A673 (cell line): ENCODE measurements around the gene TMEM185B. TPM values are rescaled to one million over a fixed set of nuclear protein-coding genes. Genes with fewer than 3 reads are reported as not detected.

Experiments
- BruUV-seq: library from RNA; stranded (reverse); fragments of 400-500 nt; replicated peaks from 2 replicates; lab custom pipeline; 2021; lab: Mats Ljungman, UMichigan
- CTCF ChIA-PET: fragments of 300-600 bp; sonication (Branson Sonifier 250); formaldehyde crosslinking; loops from one replicate; lab custom pipeline; 2022; ENCODE audit warnings: antibody characterized with exemption; lab: Charles Lee
- POLR2A ChIA-PET: fragments of 300-600 bp; sonication (Branson Sonifier 250); formaldehyde crosslinking; loops from one replicate; lab custom pipeline; 2022; ENCODE audit warnings: antibody characterized with exemption; ENCODE audit not compliant: low non-redundant PET; lab: Charles Lee
- DNase-seq: peaks from one replicate; pipeline ENCODE4 v3.0.0-alpha.2; 2015; ENCODE audit warnings: low spot score
- H3K27ac ChIP-seq: fragments of 200-600 bp; sonication (generic); 2 replicates; pipeline ENCODE4 v1.5.1; 2016; ENCODE audit warnings: mixed run types, low read depth, mild to moderate bottlenecking, mixed read lengths, antibody characterized with exemption, low read length; ENCODE audit not compliant: poor library complexity, severe bottlenecking
- H3K27me3 ChIP-seq: fragments of 200-600 bp; sonication (generic); replicated peaks from 2 replicates; pipeline ENCODE4 v1.6.1; 2017; ENCODE audit warnings: mixed run types, low read depth, mild to moderate bottlenecking, mixed read lengths, antibody characterized with exemption, low read length; ENCODE audit not compliant: insufficient read depth, poor library complexity
- H3K36me3 ChIP-seq: fragments of 200-600 bp; sonication (generic); 2 replicates; pipeline ENCODE4 v1.6.1; 2016; ENCODE audit warnings: mixed run types, mild to moderate bottlenecking, mixed read lengths, antibody characterized with exemption, low read length; ENCODE audit not compliant: insufficient read depth, poor library complexity, severe bottlenecking
- H3K4me1 ChIP-seq: fragments of 200-600 bp; sonication (generic); 2 replicates; pipeline ENCODE4 v1.6.1; 2017; ENCODE audit warnings: mixed run types, mild to moderate bottlenecking, mixed read lengths, antibody characterized with exemption, low read length; ENCODE audit not compliant: insufficient read depth, poor library complexity, severe bottlenecking
- H3K4me3 ChIP-seq: fragments of 200-600 bp; sonication (generic); 2 replicates; pipeline ENCODE4 v1.5.1; 2016; ENCODE audit warnings: low read depth, mixed run types, mild to moderate bottlenecking, mixed read lengths, low read length; ENCODE audit not compliant: poor library complexity, severe bottlenecking
- H3K9me3 ChIP-seq: fragments of 200-600 bp; sonication (generic); 2 replicates; pipeline ENCODE4 v1.6.1; 2016; ENCODE audit warnings: mixed run types, low read depth, mild to moderate bottlenecking, mixed read lengths, antibody characterized with exemption, low read length; ENCODE audit not compliant: poor library complexity, severe bottlenecking
- EZH2 ChIP-seq: fragments of 200-600 bp; sonication (generic); IDR thresholded peaks from 2 replicates; pipeline ENCODE4 v1.6.1; 2017; ENCODE audit warnings: borderline replicate concordance, low read depth, mild to moderate bottlenecking, mixed read lengths, antibody characterized with exemption, low read length; ENCODE audit not compliant: poor library complexity, severe bottlenecking
- intact Hi-C: fragments of 100-400 bp; cut with micrococcal nuclease; formaldehyde crosslinking; loops from one replicate; pipeline ENCODE4 v1.10.0; 2022; ENCODE audit not compliant: unreplicated experiment
- total RNA-seq: library from RNA; stranded (reverse); gene quantifications from 2 replicates; pipeline ENCODE4 v1.2.3, GENCODE V29; 2021
- TF ChIP-seq, protein P1 (sequence below): fragments of 300-800, 200-600 bp; sonication (generic); conservative IDR thresholded peaks from 2 replicates; pipeline ENCODE4 v1.5.1; 2017; ENCODE audit warnings: low read depth, mild to moderate bottlenecking, antibody characterized with exemption, low read length, moderate library complexity, mixed read lengths

The TMEM185B gene
- total RNA-seq, 1 experiment from 2014 or later, result 34.5 TPM

DNA sequence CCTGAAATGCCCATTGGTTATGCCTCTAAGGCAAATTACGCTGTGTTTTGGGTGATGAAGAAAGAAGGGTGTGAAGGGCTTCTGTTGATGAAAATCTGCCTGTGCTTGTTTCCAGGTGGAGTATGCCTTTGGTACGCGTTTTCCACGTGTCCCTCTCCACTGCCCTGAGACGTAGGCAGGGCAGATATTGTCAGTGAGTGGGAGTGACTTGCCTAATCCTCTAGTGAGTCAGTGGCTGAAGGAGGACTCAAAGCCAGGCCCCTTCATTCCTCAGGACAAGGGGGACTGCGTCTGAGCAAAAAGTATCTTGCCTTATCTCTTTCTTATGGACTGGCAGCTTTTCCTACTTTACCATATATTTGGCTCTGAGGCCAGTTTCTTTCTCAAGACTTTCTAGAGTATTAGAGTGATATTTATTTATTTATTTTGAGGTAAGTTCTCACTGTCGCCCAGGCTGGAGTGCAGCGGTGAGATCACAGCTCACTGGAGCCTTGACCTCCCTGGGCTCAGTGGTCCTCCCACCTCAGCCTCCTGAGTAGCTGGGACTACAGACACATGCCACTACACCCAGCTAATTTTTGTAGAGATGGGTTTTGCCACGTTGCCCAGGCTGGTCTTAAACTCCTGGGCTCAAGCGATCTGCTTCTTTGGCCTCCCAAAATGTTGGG lies 39.7 kb upstream of the TMEM185B start:
- no peak for DNase-seq
- Histone ChIP-seq H3K4me3 (no peak overlapping the region), H3K4me1 (peaks cover 12% of the 10 kb centered on the region), H3K27me3 (no peaks in the 10 kb centered on the region), H3K36me3 (no peaks in the 10 kb centered on the region), H3K27ac (no peak overlapping the region), H3K9me3 (no peaks in the 10 kb centered on the region)
- intact Hi-C loops, result no loop called here
- TF ChIP-seq EZH2, result no peak
- TF ChIP-seq, protein P1, sequence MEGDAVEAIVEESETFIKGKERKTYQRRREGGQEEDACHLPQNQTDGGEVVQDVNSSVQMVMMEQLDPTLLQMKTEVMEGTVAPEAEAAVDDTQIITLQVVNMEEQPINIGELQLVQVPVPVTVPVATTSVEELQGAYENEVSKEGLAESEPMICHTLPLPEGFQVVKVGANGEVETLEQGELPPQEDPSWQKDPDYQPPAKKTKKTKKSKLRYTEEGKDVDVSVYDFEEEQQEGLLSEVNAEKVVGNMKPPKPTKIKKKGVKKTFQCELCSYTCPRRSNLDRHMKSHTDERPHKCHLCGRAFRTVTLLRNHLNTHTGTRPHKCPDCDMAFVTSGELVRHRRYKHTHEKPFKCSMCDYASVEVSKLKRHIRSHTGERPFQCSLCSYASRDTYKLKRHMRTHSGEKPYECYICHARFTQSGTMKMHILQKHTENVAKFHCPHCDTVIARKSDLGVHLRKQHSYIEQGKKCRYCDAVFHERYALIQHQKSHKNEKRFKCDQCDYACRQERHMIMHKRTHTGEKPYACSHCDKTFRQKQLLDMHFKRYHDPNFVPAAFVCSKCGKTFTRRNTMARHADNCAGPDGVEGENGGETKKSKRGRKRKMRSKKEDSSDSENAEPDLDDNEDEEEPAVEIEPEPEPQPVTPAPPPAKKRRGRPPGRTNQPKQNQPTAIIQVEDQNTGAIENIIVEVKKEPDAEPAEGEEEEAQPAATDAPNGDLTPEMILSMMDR, result no peak
- ChIA-PET CTCF (no interaction called here), POLR2A (no interaction called here)
- no TSS peak for BruUV-seq

GRCh38 chr2:120262150-120262549 lies 39.0 kb upstream of the TMEM185B start:
- H3K27me3 ChIP-seq, result no peaks in the 10 kb centered on the region
- H3K27ac ChIP-seq, result no peak overlapping the region
- H3K4me3 ChIP-seq, result no peak overlapping the region
- no TSS peak for BruUV-seq
- no peak for TF ChIP-seq EZH2
- TF ChIP-seq, protein P1, result no peak
- H3K9me3 ChIP-seq, result no peaks in the 10 kb centered on the region
- no peak for DNase-seq
- peaks cover 19% of the 10 kb centered on the region for H3K4me1 ChIP-seq
- H3K36me3 ChIP-seq, result no peaks in the 10 kb centered on the region
- intact Hi-C loops, result no loop called here
- ChIA-PET POLR2A (no interaction called here), CTCF (no interaction called here)

GRCh38 chr2:120261387-120262006 lies 38.3 kb upstream of the TMEM185B start:
- no peak for TF ChIP-seq EZH2
- TF ChIP-seq, protein P1, result no peak
- ChIA-PET CTCF (no interaction called here), POLR2A (no interaction called here)
- Histone ChIP-seq H3K9me3 (no peaks in the 10 kb centered on the region), H3K36me3 (no peaks in the 10 kb centered on the region), H3K27ac (no peak overlapping the region), H3K27me3 (no peaks in the 10 kb centered on the region), H3K4me3 (no peak overlapping the region), H3K4me1 (peaks cover 26% of the 10 kb centered on the region)
- intact Hi-C loops, result no loop called here
- DNase-seq, result no peak
- BruUV-seq, result no TSS peak
